DOHH2 (cell line): ENCODE results near the gene ARHGAP8.

Source experiments
- H3F3A ChIP-seq: fragments of 200-600 bp; sonication (generic), shearing (Covaris generic); 2 replicates; pipeline ENCODE4 v1.6.0; 2016; ENCODE audit warnings: antibody characterized with exemption, mild to moderate bottlenecking; ENCODE audit not compliant: control insufficient read depth, insufficient read depth
- H3K27ac ChIP-seq: fragments of 200-600 bp; sonication (generic); 2 replicates; pipeline ENCODE4 v1.5.1; 2014; ENCODE audit warnings: low read depth, mild to moderate bottlenecking, low read length, moderate library complexity
- H3K27me3 ChIP-seq: fragments of 200-600 bp; sonication (generic); 2 replicates; pipeline ENCODE4 v1.6.1; 2014; ENCODE audit warnings: mild to moderate bottlenecking, low read length, mixed read lengths; ENCODE audit not compliant: control insufficient read depth
- H3K36me3 ChIP-seq: fragments of 200-600 bp; sonication (generic); 2 replicates; pipeline ENCODE4 v1.6.1; 2014; ENCODE audit warnings: mild to moderate bottlenecking, low read length, moderate library complexity, mixed read lengths; ENCODE audit not compliant: control insufficient read depth
- H3K4me1 ChIP-seq: fragments of 200-600 bp; sonication (generic); 2 replicates; pipeline ENCODE4 v1.6.1; 2014; ENCODE audit warnings: mild to moderate bottlenecking, low read length, mixed read lengths; ENCODE audit not compliant: control insufficient read depth
- H3K4me2 ChIP-seq: fragments of 200-600 bp; sonication (generic); 2 replicates; pipeline ENCODE4 v1.6.0; 2014; ENCODE audit warnings: mild to moderate bottlenecking, low read length, moderate library complexity
- H3K4me3 ChIP-seq: fragments of 200-600 bp; sonication (generic); 2 replicates; pipeline ENCODE4 v1.5.1; 2014; ENCODE audit warnings: mild to moderate bottlenecking, low read length, mixed read lengths
- H3K79me2 ChIP-seq: fragments of 200-600 bp; sonication (generic); 2 replicates; pipeline ENCODE4 v1.6.1; 2014; ENCODE audit warnings: mild to moderate bottlenecking, low read length, mixed read lengths; ENCODE audit not compliant: control insufficient read depth
- H3K9me2 ChIP-seq: fragments of 200-600 bp; sonication (generic); replicated peaks from 2 replicates; pipeline ENCODE4 v1.6.1; 2014; ENCODE audit warnings: mild to moderate bottlenecking, low read length, mixed read lengths; ENCODE audit not compliant: control insufficient read depth
- H3K9me3 ChIP-seq: fragments of 200-600 bp; sonication (generic); 2 replicates; pipeline ENCODE4 v1.6.1; 2014; ENCODE audit warnings: antibody characterized with exemption, low read length, mixed read lengths; ENCODE audit not compliant: control insufficient read depth, insufficient read depth
- H4K20me1 ChIP-seq: fragments of 200-600 bp; sonication (generic); 2 replicates; pipeline ENCODE4 v1.6.0; 2014; ENCODE audit warnings: low read depth, mild to moderate bottlenecking, antibody characterized with exemption, low read length, moderate library complexity; ENCODE audit not compliant: control insufficient read depth, insufficient read depth
- EZH2phosphoT487 ChIP-seq: fragments of 200-600 bp; sonication (generic); IDR thresholded peaks from 2 replicates; pipeline ENCODE4 v1.6.1; 2017; ENCODE audit warnings: borderline replicate concordance, mild to moderate bottlenecking, antibody characterized with exemption, low read length, moderate library complexity, mixed read lengths
- TF ChIP-seq, protein P1 (sequence below): fragments of 200-600 bp; sonication (generic); IDR thresholded peaks from one replicate; pipeline ENCODE4 v1.5.1; 2014; ENCODE audit warnings: antibody characterized with exemption, mild to moderate bottlenecking, low read depth, low read length; ENCODE audit not compliant: poor library complexity, severe bottlenecking

ARHGAP8 gene

GRCh38 chr22:44828193-44828592 lies 75.8 kb downstream of the ARHGAP8 start:
- H3K4me3 ChIP-seq, result no peak overlapping the region

GRCh38 chr22:44831885-44832284 lies 79.5 kb downstream of the ARHGAP8 start:
- Histone ChIP-seq H3K27me3 (no peaks in the 10 kb centered on the region), H4K20me1 (no peaks in the 10 kb centered on the region), H3K4me2 (no peak overlapping the region), H3K4me3 (no peak overlapping the region), H3K36me3 (no peaks in the 10 kb centered on the region), H3K79me2 (no peaks in the 10 kb centered on the region), H3K9me3 (peaks cover 5% of the 10 kb centered on the region; the same call in 1 of the 2 replicates), H3K9me2 (no peaks in the 10 kb centered on the region), H3K27ac (no peak overlapping the region), H3K4me1 (no peaks in the 10 kb centered on the region), H3F3A (no peaks in the 10 kb centered on the region)
- no peak for TF ChIP-seq EZH2phosphoT487
- TF ChIP-seq, protein P1, sequence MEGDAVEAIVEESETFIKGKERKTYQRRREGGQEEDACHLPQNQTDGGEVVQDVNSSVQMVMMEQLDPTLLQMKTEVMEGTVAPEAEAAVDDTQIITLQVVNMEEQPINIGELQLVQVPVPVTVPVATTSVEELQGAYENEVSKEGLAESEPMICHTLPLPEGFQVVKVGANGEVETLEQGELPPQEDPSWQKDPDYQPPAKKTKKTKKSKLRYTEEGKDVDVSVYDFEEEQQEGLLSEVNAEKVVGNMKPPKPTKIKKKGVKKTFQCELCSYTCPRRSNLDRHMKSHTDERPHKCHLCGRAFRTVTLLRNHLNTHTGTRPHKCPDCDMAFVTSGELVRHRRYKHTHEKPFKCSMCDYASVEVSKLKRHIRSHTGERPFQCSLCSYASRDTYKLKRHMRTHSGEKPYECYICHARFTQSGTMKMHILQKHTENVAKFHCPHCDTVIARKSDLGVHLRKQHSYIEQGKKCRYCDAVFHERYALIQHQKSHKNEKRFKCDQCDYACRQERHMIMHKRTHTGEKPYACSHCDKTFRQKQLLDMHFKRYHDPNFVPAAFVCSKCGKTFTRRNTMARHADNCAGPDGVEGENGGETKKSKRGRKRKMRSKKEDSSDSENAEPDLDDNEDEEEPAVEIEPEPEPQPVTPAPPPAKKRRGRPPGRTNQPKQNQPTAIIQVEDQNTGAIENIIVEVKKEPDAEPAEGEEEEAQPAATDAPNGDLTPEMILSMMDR, result no peak

More at GRCh38 chr22:44828193-44828592, 75.8 kb downstream of the ARHGAP8 start:
- Histone ChIP-seq H3K36me3 (no peaks in the 10 kb centered on the region), H3F3A (no peaks in the 10 kb centered on the region), H3K9me2 (no peaks in the 10 kb centered on the region), H3K4me2 (no peak overlapping the region), H3K4me1 (no peaks in the 10 kb centered on the region), H3K27me3 (no peaks in the 10 kb centered on the region), H3K27ac (no peak overlapping the region), H3K9me3 (no peaks in the 10 kb centered on the region), H3K79me2 (no peaks in the 10 kb centered on the region), H4K20me1 (no peaks in the 10 kb centered on the region)
- TF ChIP-seq, protein P1, result peak; percentile 54
- no peak for TF ChIP-seq EZH2phosphoT487

- H3K27ac ChIP-seq, result no peak overlapping the region
- H3K4me3 ChIP-seq, result no peak overlapping the region
- H3K4me2 ChIP-seq, result no peak overlapping the region
- no peaks in the 10 kb centered on the region for H3F3A ChIP-seq
- H3K9me3 ChIP-seq, result peaks cover 5% of the 10 kb centered on the region; the same call in 1 of the 2 replicates
- H3K36me3 ChIP-seq, result no peaks in the 10 kb centered on the region
- H3K9me2 ChIP-seq, result no peaks in the 10 kb centered on the region
- no peaks in the 10 kb centered on the region for H3K27me3 ChIP-seq
- no peaks in the 10 kb centered on the region for H4K20me1 ChIP-seq
- no peaks in the 10 kb centered on the region for H3K79me2 ChIP-seq
- TF ChIP-seq, protein P1, result no peak
- TF ChIP-seq EZH2phosphoT487, result no peak
- no peaks in the 10 kb centered on the region for H3K4me1 ChIP-seq
These were observed 81.7 kb downstream of the ARHGAP8 start for GRCh38 chr22:44834065-44834464.

GRCh38 chr22:44837481-44837880 lies 85.1 kb downstream of the ARHGAP8 start:
- Histone ChIP-seq H3K4me2 (no peak overlapping the region), H3K4me3 (no peak overlapping the region), H3K9me2 (no peaks in the 10 kb centered on the region), H3K79me2 (no peaks in the 10 kb centered on the region), H3K9me3 (peaks cover 5% of the 10 kb centered on the region; the same call in 1 of the 2 replicates), H4K20me1 (no peaks in the 10 kb centered on the region), H3K4me1 (no peaks in the 10 kb centered on the region), H3K27me3 (no peaks in the 10 kb centered on the region), H3K27ac (no peak overlapping the region), H3F3A (no peaks in the 10 kb centered on the region), H3K36me3 (no peaks in the 10 kb centered on the region)
- no peak for TF ChIP-seq EZH2phosphoT487
- TF ChIP-seq, protein P1, result no peak
